Breast epithelium (tissue), 4 donors: ENCODE measurements around the gene TENM3. TPM values are rescaled to one million over a fixed set of nuclear protein-coding genes. Genes with fewer than 3 reads are reported as not detected.

Experiments used
- DNase-seq, 2 donors: peaks; one replicate each; pipeline ENCODE4 v3.0.0-alpha.2; 2019; ENCODE audit warnings: low spot score in 2 of 2
- H3K27ac ChIP-seq, 2 donors: fragments of 200-600 bp; sonication (generic) in 1 of 2; one replicate each; pipeline ENCODE4 v1.5.1; 2016 to 2019; ENCODE audit warnings: mild to moderate bottlenecking in 1 of 2
- H3K27me3 ChIP-seq, 2 donors: fragments of 200-600 bp; sonication (generic) in 1 of 2; one replicate each; pipeline versions ENCODE4 v1.5.1 to v1.6.0; 2017 to 2019; ENCODE audit warnings: control low read depth in 1 of 2, mild to moderate bottlenecking in 1 of 2
- H3K36me3 ChIP-seq: fragments of 200-600 bp; one replicate; pipeline ENCODE4 v1.5.1; 2019
- H3K4me1 ChIP-seq, 2 donors: fragments of 200-600 bp; sonication (generic); one replicate each; pipeline ENCODE4 v1.5.1; 2016 to 2019; ENCODE audit warnings: control low read depth in 1 of 2
- H3K4me3 ChIP-seq, 3 donors: fragments of 200-600 bp; sonication (generic); 1 replicate in 2 of 3; 2 replicates in 1 of 3; pipeline ENCODE4 v1.5.1; 2016 to 2019; ENCODE audit warnings: mild to moderate bottlenecking in 3 of 3, moderate library complexity in 2 of 3
- H3K9me3 ChIP-seq, 2 donors: fragments of 200-600 bp; sonication (generic) in 1 of 2; one replicate each; pipeline ENCODE4 v1.5.1; 2016 to 2019; ENCODE audit warnings: control low read depth in 1 of 2
- POLR2A ChIP-seq: fragments of 450-650 bp; IDR thresholded peaks from one replicate; pipeline ENCODE4 v1.6.1; 2016; ENCODE audit warnings: antibody characterized with exemption, mild to moderate bottlenecking, moderate library complexity
- POLR2AphosphoS5 ChIP-seq, 3 donors: sonication (generic); formaldehyde crosslinking; IDR thresholded peaks; one replicate each; pipeline ENCODE4 v1.6.1; 2017; ENCODE audit warnings: antibody characterized with exemption in 3 of 3
- intact Hi-C: fragments of 100-400 bp; cut with DNase I; formaldehyde crosslinking; loops from one replicate; pipeline ENCODE4 v1.15.1; 2023; ENCODE audit warnings: low total_unique reads
- total RNA-seq, 3 donors: library from RNA; depleted of rRNA; stranded (reverse); fragments of >200 nt; gene quantifications; one replicate each; pipeline ENCODE4 v1.1.0, GENCODE V29; 2016
- TF ChIP-seq, protein P1 (sequence below), 3 donors: fragments of 450-650 bp; IDR thresholded peaks; one replicate each; pipeline ENCODE4 v1.5.1; 2016 to 2017; ENCODE audit warnings: antibody characterized with exemption in 3 of 3, mild to moderate bottlenecking in 3 of 3, moderate library complexity in 3 of 3

Gene TENM3
- total RNA-seq, 3 donors from 2014 or later = 4.6 to 30.6 (median 8.8) TPM

DNA sequence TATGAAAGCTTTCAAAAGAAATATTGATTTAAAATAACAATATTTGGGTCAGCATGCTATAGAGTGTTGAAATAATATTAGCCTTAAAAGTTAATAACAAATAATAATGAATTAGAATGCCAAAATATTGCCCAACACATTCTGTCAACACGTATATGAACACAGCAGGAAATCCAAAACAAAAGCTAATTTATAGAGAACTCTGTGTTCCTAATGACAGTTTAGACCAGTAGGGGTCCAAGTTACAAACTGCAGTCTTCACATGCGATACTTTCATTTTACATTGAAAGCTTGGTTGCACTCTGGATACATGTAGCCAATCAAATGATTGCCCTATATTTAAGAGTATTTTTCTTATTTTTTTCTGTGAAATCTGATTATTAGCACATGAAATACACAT, 399.6 kb downstream of the TENM3 start:
- H3K27me3 ChIP-seq = no peaks in the 10 kb centered on the region
- no peak for DNase-seq
- TF ChIP-seq, protein P1, sequence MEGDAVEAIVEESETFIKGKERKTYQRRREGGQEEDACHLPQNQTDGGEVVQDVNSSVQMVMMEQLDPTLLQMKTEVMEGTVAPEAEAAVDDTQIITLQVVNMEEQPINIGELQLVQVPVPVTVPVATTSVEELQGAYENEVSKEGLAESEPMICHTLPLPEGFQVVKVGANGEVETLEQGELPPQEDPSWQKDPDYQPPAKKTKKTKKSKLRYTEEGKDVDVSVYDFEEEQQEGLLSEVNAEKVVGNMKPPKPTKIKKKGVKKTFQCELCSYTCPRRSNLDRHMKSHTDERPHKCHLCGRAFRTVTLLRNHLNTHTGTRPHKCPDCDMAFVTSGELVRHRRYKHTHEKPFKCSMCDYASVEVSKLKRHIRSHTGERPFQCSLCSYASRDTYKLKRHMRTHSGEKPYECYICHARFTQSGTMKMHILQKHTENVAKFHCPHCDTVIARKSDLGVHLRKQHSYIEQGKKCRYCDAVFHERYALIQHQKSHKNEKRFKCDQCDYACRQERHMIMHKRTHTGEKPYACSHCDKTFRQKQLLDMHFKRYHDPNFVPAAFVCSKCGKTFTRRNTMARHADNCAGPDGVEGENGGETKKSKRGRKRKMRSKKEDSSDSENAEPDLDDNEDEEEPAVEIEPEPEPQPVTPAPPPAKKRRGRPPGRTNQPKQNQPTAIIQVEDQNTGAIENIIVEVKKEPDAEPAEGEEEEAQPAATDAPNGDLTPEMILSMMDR (IDR thresholded peaks at IDR 0.05) = no peak
- no peak for TF ChIP-seq POLR2A
- no peak for TF ChIP-seq POLR2AphosphoS5 (IDR thresholded peaks at IDR 0.05)
- no peaks in the 10 kb centered on the region for H3K36me3 ChIP-seq
- intact Hi-C loops = loop anchor here (5.0 kb wide), 1 partner anchor 521 kb away; no protein-coding TSS in a partner anchor
- H3K9me3 ChIP-seq = peaks cover 7 to 12% of the 10 kb centered on the region in 2 donors
- H3K4me3 ChIP-seq = no peak overlapping the region
- no peak overlapping the region for H3K27ac ChIP-seq
- no peaks in the 10 kb centered on the region for H3K4me1 ChIP-seq

DNA sequence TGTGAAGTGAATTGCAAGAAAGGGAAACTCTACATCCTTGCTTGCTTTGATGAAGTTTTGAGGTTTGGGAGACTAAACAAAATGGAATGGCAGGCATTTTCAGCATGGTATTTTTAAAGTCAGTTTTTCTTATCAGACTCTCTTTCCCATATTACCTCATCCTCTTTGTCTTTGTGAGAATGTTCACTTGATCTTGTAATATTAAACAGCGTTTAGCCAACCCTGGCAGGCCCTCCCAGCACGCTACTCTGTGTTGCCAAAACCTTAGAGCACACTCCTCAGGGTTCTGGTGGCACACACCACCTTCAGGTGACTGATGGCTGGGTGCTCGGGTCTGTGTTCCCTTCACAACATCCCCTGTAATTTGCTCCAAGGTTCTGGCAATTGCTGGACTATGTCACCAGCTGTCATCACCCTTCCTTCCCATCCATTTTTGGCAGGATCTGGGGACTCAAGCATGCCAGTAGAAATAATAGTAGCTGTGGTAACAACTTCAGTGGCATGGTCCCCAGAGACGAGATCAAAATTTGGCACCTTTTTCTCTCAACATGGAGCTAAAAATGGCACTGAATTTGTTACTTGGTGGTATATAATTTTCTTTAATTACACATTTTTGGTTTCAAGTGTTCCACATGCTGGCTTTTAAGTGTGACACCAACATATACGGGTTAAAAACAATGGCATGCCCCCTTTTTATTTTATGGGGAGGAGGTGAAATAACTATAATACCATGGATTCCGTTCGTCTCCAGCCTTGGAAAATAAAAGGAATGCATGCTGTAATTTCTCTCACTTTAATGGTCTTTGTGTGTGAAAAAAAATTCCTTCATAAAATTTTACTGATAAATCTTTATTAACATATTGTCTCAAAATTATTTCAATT, 400.8 kb downstream of the TENM3 start:
- no peak overlapping the region for H3K4me3 ChIP-seq
- no peaks in the 10 kb centered on the region for H3K27me3 ChIP-seq
- DNase-seq = no peak
- TF ChIP-seq, protein P1 (IDR thresholded peaks at IDR 0.05) = no peak
- TF ChIP-seq POLR2AphosphoS5 (IDR thresholded peaks at IDR 0.05) = no peak
- TF ChIP-seq POLR2A = no peak
- H3K9me3 ChIP-seq = peaks cover 7 to 12% of the 10 kb centered on the region in 2 donors
- intact Hi-C loops = loop anchor here (5.0 kb wide), 1 partner anchor 522 kb away; no protein-coding TSS in a partner anchor
- no peaks in the 10 kb centered on the region for H3K36me3 ChIP-seq
- no peak overlapping the region for H3K27ac ChIP-seq
- no peaks in the 10 kb centered on the region for H3K4me1 ChIP-seq

DNA sequence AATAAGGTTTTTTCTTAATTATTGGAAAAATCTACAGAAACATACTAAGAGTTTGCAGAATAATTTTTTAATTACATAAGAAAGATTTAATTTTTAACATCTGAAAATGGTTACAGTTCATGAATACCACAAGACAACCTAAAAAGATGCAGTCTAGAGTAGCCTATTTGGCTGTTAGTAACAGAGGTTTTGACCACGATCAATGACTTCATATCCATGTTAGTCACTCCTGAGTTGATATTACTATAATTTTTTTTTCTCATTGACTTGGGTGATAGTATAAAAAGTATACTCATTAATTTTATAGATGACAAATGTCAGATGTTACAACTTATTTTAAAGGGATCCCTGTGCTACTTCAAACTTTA, 401.5 kb downstream of the TENM3 start:
- DNase-seq = no peak
- no peaks in the 10 kb centered on the region for H3K4me1 ChIP-seq
- TF ChIP-seq POLR2AphosphoS5 (IDR thresholded peaks at IDR 0.05) = no peak
- TF ChIP-seq, protein P1 (IDR thresholded peaks at IDR 0.05) = no peak
- no peak for TF ChIP-seq POLR2A
- H3K36me3 ChIP-seq = no peaks in the 10 kb centered on the region
- H3K4me3 ChIP-seq = no peak overlapping the region
- no peaks in the 10 kb centered on the region for H3K27me3 ChIP-seq
- H3K27ac ChIP-seq = no peak overlapping the region
- peaks cover 7 to 12% of the 10 kb centered on the region in 2 donors for H3K9me3 ChIP-seq
- intact Hi-C loops = loop anchor here (5.0 kb wide), 1 partner anchor 522 kb away; no protein-coding TSS in a partner anchor

GRCh38 chr4:182645511-182645910, 402.3 kb downstream of the TENM3 start:
- no peak for DNase-seq
- Histone ChIP-seq H3K4me3 (no peak overlapping the region), H3K9me3 (peaks cover 7 to 12% of the 10 kb centered on the region in 2 donors), H3K36me3 (no peaks in the 10 kb centered on the region), H3K27me3 (no peaks in the 10 kb centered on the region), H3K27ac (no peak overlapping the region), H3K4me1 (no peaks in the 10 kb centered on the region)
- intact Hi-C loops = no loop called here
- TF ChIP-seq, protein P1 (IDR thresholded peaks at IDR 0.05) = no peak
- TF ChIP-seq POLR2AphosphoS5 (IDR thresholded peaks at IDR 0.05) (no peak), POLR2A (no peak)

GRCh38 chr4:182647646-182648300, 404.6 kb downstream of the TENM3 start:
- DNase-seq = no peak
- Histone ChIP-seq H3K4me3 (no peak overlapping the region), H3K27ac (no peak overlapping the region), H3K4me1 (no peaks in the 10 kb centered on the region), H3K36me3 (no peaks in the 10 kb centered on the region), H3K27me3 (no peaks in the 10 kb centered on the region), H3K9me3 (peaks cover 7 to 12% of the 10 kb centered on the region in 2 donors)
- intact Hi-C loops = no loop called here
- TF ChIP-seq, protein P1 (IDR thresholded peaks at IDR 0.05) = no peak
- TF ChIP-seq POLR2A (no peak), POLR2AphosphoS5 (IDR thresholded peaks at IDR 0.05) (no peak)
